IMR-90 (cell line): ENCODE results near the gene PEF1. TPM values are rescaled to one million over a fixed set of nuclear protein-coding genes. Genes with fewer than 3 reads are reported as not detected.

Source experiments
- ATAC-seq: fragments of 200-7000 bp; cut with Tn5 transposase; 2 replicates; pipeline ENCODE4 v1.9.1; 2020; ENCODE audit warnings: low read depth, mild to moderate bottlenecking, moderate library complexity
- BruUV-seq: library from RNA; stranded (reverse); fragments of 400-500 nt; replicated peaks from 2 replicates; lab custom pipeline; 2021; lab: Mats Ljungman, UMichigan
- CTCF ChIA-PET: fragments of 300-600 bp; formaldehyde crosslinking; extraction: SDS; loops from one replicate; lab custom pipeline; 2021; ENCODE audit warnings: antibody characterized with exemption; lab: Yijun Ruan, JAX
- POLR2A ChIA-PET: fragments of 300-600 bp; sonication (Branson Sonifier 250); formaldehyde crosslinking; loops from one replicate; lab custom pipeline; 2022; ENCODE audit warnings: antibody characterized with exemption; ENCODE audit not compliant: unreplicated experiment; lab: Charles Lee
- DNase-seq: peaks from one replicate; pipeline ENCODE4 v3.0.0; 2013
- H2AFZ ChIP-seq: replicated peaks from 2 replicates; pipeline ENCODE3; 2013; ENCODE audit warnings: low read length, mild to moderate bottlenecking; ENCODE audit not compliant: poor library complexity
- H2AK5ac ChIP-seq: 2 replicates; pipeline ENCODE4 v1.6.1; 2013; ENCODE audit warnings: low read depth, low read length, inconsistent platforms
- H2AK9ac ChIP-seq: replicated peaks from 2 replicates; pipeline ENCODE3; 2013; ENCODE audit warnings: mild to moderate bottlenecking, low read depth, low read length, moderate library complexity; ENCODE audit not compliant: poor library complexity
- H2BK120ac ChIP-seq: 2 replicates; pipeline ENCODE4 v1.6.1; 2013; ENCODE audit warnings: low read depth, low read length, inconsistent platforms
- H2BK15ac ChIP-seq: 3 replicates; pipeline ENCODE4 v1.6.1; 2013; ENCODE audit warnings: low read depth, low read length, inconsistent platforms
- H2BK20ac ChIP-seq: 2 replicates; pipeline ENCODE4 v1.6.1; 2013; ENCODE audit warnings: low read depth, mild to moderate bottlenecking, inconsistent platforms, low read length, moderate library complexity
- H2BK5ac ChIP-seq: 2 replicates; pipeline ENCODE4 v1.6.1; 2013; ENCODE audit warnings: mild to moderate bottlenecking, low read depth, low read length, inconsistent platforms; ENCODE audit not compliant: poor library complexity, severe bottlenecking
- H3K14ac ChIP-seq: replicated peaks from 2 replicates; pipeline ENCODE4 v1.6.1; 2013; ENCODE audit warnings: low read depth, low read length, inconsistent platforms
- H3K18ac ChIP-seq: 2 replicates; pipeline ENCODE4 v1.6.1; 2013; ENCODE audit warnings: low read depth, low read length, control low read depth
- H3K23ac ChIP-seq: 2 replicates; pipeline ENCODE4 v1.6.1; 2013; ENCODE audit warnings: low read depth, low read length, inconsistent platforms
- H3K27ac ChIP-seq: 2 replicates; pipeline ENCODE4 v1.5.1; 2013; ENCODE audit warnings: mild to moderate bottlenecking, control low read depth, low read length; ENCODE audit not compliant: insufficient read depth
- H3K27me3 ChIP-seq: 2 replicates; pipeline ENCODE4 v1.6.1; 2013; ENCODE audit warnings: low read length; ENCODE audit not compliant: control insufficient read depth, insufficient read depth
- H3K36me3 ChIP-seq: 2 replicates; pipeline ENCODE4 v1.6.1; 2013; ENCODE audit warnings: low read length, mixed read lengths; ENCODE audit not compliant: control insufficient read depth, insufficient read depth
- H3K4ac ChIP-seq: 2 replicates; pipeline ENCODE4 v1.6.1; 2013; ENCODE audit warnings: low read depth, low read length, inconsistent platforms
- H3K4me1 ChIP-seq: 2 replicates; pipeline ENCODE4 v1.6.1; 2013; ENCODE audit warnings: low read length, mixed read lengths; ENCODE audit not compliant: control insufficient read depth, insufficient read depth
- H3K4me2 ChIP-seq: 2 replicates; pipeline ENCODE4 v1.6.1; 2013; ENCODE audit warnings: low read depth, mild to moderate bottlenecking, control low read depth, low read length, moderate library complexity
- H3K4me3 ChIP-seq: 2 replicates; pipeline ENCODE4 v1.5.1; 2013; ENCODE audit warnings: low read depth, mild to moderate bottlenecking, control low read depth, low read length, moderate library complexity; ENCODE audit not compliant: insufficient read depth
- H3K56ac ChIP-seq: 2 replicates; pipeline ENCODE4 v1.6.1; 2013; ENCODE audit warnings: low read length, inconsistent platforms; ENCODE audit not compliant: insufficient read depth; ENCODE audit errors: extremely low read depth
- H3K79me1 ChIP-seq, 2 experiments: 2 replicates each; pipeline ENCODE4 v1.6.1; 2013; ENCODE audit warnings: low read length in 2 of 2, inconsistent platforms in 1 of 2, low read depth in 1 of 2
- H3K9ac ChIP-seq: 2 replicates; pipeline ENCODE4 v1.6.1; 2013; ENCODE audit warnings: low read depth, low read length, control low read depth
- H3K9me1 ChIP-seq: 2 replicates; pipeline ENCODE4 v1.6.1; 2013; ENCODE audit warnings: low read length, inconsistent platforms; ENCODE audit not compliant: insufficient read depth
- H3K9me3 ChIP-seq: 2 replicates; pipeline ENCODE4 v1.6.1; 2013; ENCODE audit warnings: low read length; ENCODE audit not compliant: control insufficient read depth, insufficient read depth
- H4K20me1 ChIP-seq: 2 replicates; pipeline ENCODE4 v1.6.1; 2013; ENCODE audit warnings: low read length, inconsistent platforms; ENCODE audit not compliant: insufficient read depth
- H4K5ac ChIP-seq: 2 replicates; pipeline ENCODE4 v1.6.1; 2013; ENCODE audit warnings: mild to moderate bottlenecking, low read depth, low read length, control low read depth
- H4K8ac ChIP-seq, 2 experiments: 2 replicates each; pipeline ENCODE4 v1.6.1; 2013; ENCODE audit warnings: low read depth in 2 of 2, low read length in 2 of 2, control low read depth in 1 of 2, inconsistent platforms in 1 of 2
- H4K91ac ChIP-seq: 2 replicates; pipeline ENCODE4 v1.6.1; 2013; ENCODE audit warnings: low read depth, low read length, inconsistent platforms; ENCODE audit not compliant: insufficient read depth
- CHD1 ChIP-seq: IDR thresholded peaks from 2 replicates; pipeline ENCODE4 v1.6.1; 2012; ENCODE audit warnings: low read depth, low read length, improper control_type of control experiment
- ELK1 ChIP-seq: fragments of 150-350 bp; IDR thresholded peaks from 2 replicates; pipeline ENCODE4 v1.6.1; 2016; ENCODE audit warnings: low read depth, mild to moderate bottlenecking, low read length, moderate library complexity, borderline replicate concordance
- POLR2A ChIP-seq: IDR thresholded peaks from 2 replicates; pipeline ENCODE4 v1.6.1; 2012; ENCODE audit warnings: mild to moderate bottlenecking, low read depth, low read length
- RCOR1 ChIP-seq: IDR thresholded peaks from 2 replicates; pipeline ENCODE4 v1.6.1; 2012; ENCODE audit warnings: mild to moderate bottlenecking, low read length, improper control_type of control experiment; ENCODE audit not compliant: insufficient replicate concordance
- RFX5 ChIP-seq: IDR thresholded peaks from 2 replicates; pipeline ENCODE4 v1.8.0; 2012; ENCODE audit warnings: low read depth, mild to moderate bottlenecking, low read length, moderate library complexity
- SMC3 ChIP-seq: fragments of 150-350 bp; IDR thresholded peaks from 2 replicates; pipeline ENCODE4 v1.6.1; 2016; ENCODE audit warnings: low read depth, mild to moderate bottlenecking, antibody characterized with exemption, low read length, moderate library complexity
- WGBS, 2 experiments: methylation state at CpG; one replicate each; pipeline versions ENCODE4 v1.1.5 to v1.1.7; 2013; ENCODE audit warnings: missing lambda C conversion rate in 2 of 2; ENCODE audit not compliant: insufficient read length in 1 of 2; ENCODE audit errors: extremely low coverage in 2 of 2; 5-methylcytosine and 5-hydroxymethylcytosine counted together
- dilution Hi-C: fragments of 300-500 bp; cut with HindIII; formaldehyde crosslinking; loops from one replicate; pipeline ENCODE4 v1.14.3; 2018; ENCODE audit warnings: low sequenced_read_pairs; ENCODE audit not compliant: unreplicated experiment
- in situ Hi-C: fragments of 300-500 bp; cut with MboI; formaldehyde crosslinking; loops from 3 replicates; pipeline ENCODE4 v1.14.3; 2019; ENCODE audit warnings: low sequenced_read_pairs, inconsistent platforms, mixed read lengths
- intact Hi-C: fragments of 100-400 bp; cut with micrococcal nuclease; formaldehyde crosslinking; loops from 2 replicates; pipeline ENCODE4 v1.10.0; 2022
- polyA plus RNA-seq, 3 experiments: library from polyadenylated mRNA; depleted of rRNA; stranded (reverse); fragments of >200 nt; gene quantifications; 2 replicates each; pipeline ENCODE4 v1.2.3, GENCODE V29; 2012; ENCODE audit warnings: low replicate concordance in 1 of 3
- total RNA-seq: library from RNA; depleted of rRNA; stranded (reverse); fragments of >200 nt; gene quantifications from 2 replicates; pipeline ENCODE4 v1.2.3, GENCODE V29; 2012

The PEF1 gene
- total and polyA plus RNA-seq, 2 of the 4 experiments (the other 2 are of a cell fraction), result 84.2 to 104 TPM

GRCh38 chr1:31588751-31589515 is 55.7 kb downstream of the PEF1 start:
- no peak for DNase-seq
- Histone ChIP-seq H2AFZ (peak overlapping the region; percentile 83), H3K4me2 (no peak overlapping the region), H3K9me1 (no peaks in the 10 kb centered on the region), H2BK5ac (no peak overlapping the region), H3K27ac (no peak overlapping the region), H2AK5ac (no peak overlapping the region), H3K56ac (no peak overlapping the region), H2BK20ac (no peak overlapping the region), H3K4ac (no peak overlapping the region), H3K4me3 (no peak overlapping the region), H4K91ac (no peak overlapping the region), H3K18ac (no peak overlapping the region), H4K8ac (no peak overlapping the region), H4K20me1 (no peaks in the 10 kb centered on the region), H2AK9ac (peak overlapping the region; percentile 78), H2BK120ac (no peak overlapping the region), H2BK15ac (no peak overlapping the region), H3K9me3 (no peaks in the 10 kb centered on the region), H3K36me3 (no peaks in the 10 kb centered on the region), H4K5ac (no peak overlapping the region), H3K4me1 (peaks cover 3% of the 10 kb centered on the region; the same call in 1 of the 2 replicates), H3K27me3 (peaks cover 20% of the 10 kb centered on the region), H3K14ac (no peak overlapping the region), H3K79me1 (no peaks in the 10 kb centered on the region), H3K23ac (no peak overlapping the region), H3K9ac (no peak overlapping the region)
- dilution Hi-C loops, result no loop called here
- TF ChIP-seq RFX5 (no peak), RCOR1 (no peak), SMC3 (no peak), CHD1 (no peak), ELK1 (no peak), POLR2A (no peak)
- CTCF ChIA-PET, result no interaction called here
- intact Hi-C loops, result no loop called here
- BruUV-seq, result no TSS peak
- POLR2A ChIA-PET, result no interaction called here
- 52% methylated on average over 23 of the region's 62 CpGs; no CpG with 5 or more reads in 1 of the 2 experiments for WGBS, 2 experiments
- no peak for ATAC-seq
- in situ Hi-C loops, result no loop called here
